Brain pericyte (primary cell): ENCODE data around the gene COL13A1.

Experiments used
- DNase-seq: peaks from one replicate; pipeline ENCODE4 v3.0.0-alpha.2; 2012; ENCODE audit warnings: low read depth, low spot score

COL13A1 gene

GRCh38 chr10:69885379-69886013 is 83.8 kb downstream of the COL13A1 start:
- DNase-seq = no peak

- DNase-seq = no peak
Measured at GRCh38 chr10:69888882-69889584, 87.3 kb downstream of the COL13A1 start.

- DNase-seq = no peak
Measured at GRCh38 chr10:69890065-69890847, 88.5 kb downstream of the COL13A1 start.

- no peak for DNase-seq
Measured at GRCh38 chr10:69891057-69891617, 89.4 kb downstream of the COL13A1 start.

GRCh38 chr10:69892406-69892805 is 90.7 kb downstream of the COL13A1 start:
- DNase-seq = no peak

- DNase-seq = no peak
Measured at GRCh38 chr10:69892816-69893215, 91.1 kb downstream of the COL13A1 start.

GRCh38 chr10:69893271-69893900 is 91.7 kb downstream of the COL13A1 start:
- DNase-seq = no peak

GRCh38 chr10:69894156-69894555 is 92.5 kb downstream of the COL13A1 start:
- DNase-seq = no peak

- peak; percentile 99 for DNase-seq
Measured at GRCh38 chr10:69895759-69896158, 94.1 kb downstream of the COL13A1 start.

GRCh38 chr10:69896606-69897231 is 95.0 kb downstream of the COL13A1 start:
- peak; percentile 93 for DNase-seq

GRCh38 chr10:69897432-69897831 is 95.7 kb downstream of the COL13A1 start:
- DNase-seq = no peak

GRCh38 chr10:69897999-69898398 is 96.3 kb downstream of the COL13A1 start:
- no peak for DNase-seq

GRCh38 chr10:69898524-69898923 is 96.8 kb downstream of the COL13A1 start:
- DNase-seq = no peak

GRCh38 chr10:69898941-69899340 is 97.2 kb downstream of the COL13A1 start:
- no peak for DNase-seq

- no peak for DNase-seq
Measured at GRCh38 chr10:69899727-69900595, 98.3 kb downstream of the COL13A1 start.

- DNase-seq = no peak
Measured at GRCh38 chr10:69901022-69901421, 99.3 kb downstream of the COL13A1 start.

- peak; percentile 50 for DNase-seq
Measured at GRCh38 chr10:69901628-69902505, 100.2 kb downstream of the COL13A1 start.

- no peak for DNase-seq
Measured at GRCh38 chr10:69902835-69903535, 101.3 kb downstream of the COL13A1 start.

- no peak for DNase-seq
Measured at GRCh38 chr10:69904533-69904932, 102.8 kb downstream of the COL13A1 start.
